NCI-H2029 (cell line): ENCODE results near the gene KRT16.
"Not testable (repeated sequence)": the region's sequence is repeated elsewhere in the genome, so short reads cannot be mapped to it uniquely, and the experiment has no call there.

ENCODE experiments used
- DNase-seq: peaks from one replicate; lab custom pipeline; 2025; lab: John Stamatoyannopoulos, UW

KRT16 gene

GRCh38 chr17:41628073-41628370 is 15.5 kb upstream of the KRT16 start:
- DNase-seq, result not testable (repeated sequence)

GRCh38 chr17:41627316-41628072 is 14.9 kb upstream of the KRT16 start:
- DNase-seq, result no peak

- DNase-seq, result not testable (repeated sequence)
Observed at GRCh38 chr17:41626914-41627295, 14.3 kb upstream of the KRT16 start.

- DNase-seq, result not testable (repeated sequence)
Observed at GRCh38 chr17:41626028-41626913, 13.7 kb upstream of the KRT16 start.

- no peak for DNase-seq
Observed at GRCh38 chr17:41625602-41626001, 13.0 kb upstream of the KRT16 start.

- DNase-seq, result no peak
Observed at GRCh38 chr17:41624208-41625101, 11.9 kb upstream of the KRT16 start, which contains the start of gene KRT17. Gene KRT17 (minus strand): TSS chr17:41624575. CDS start chr17:41624509, 66 bp downstream.

GRCh38 chr17:41623184-41623861 is 10.8 kb upstream of the KRT16 start:
- DNase-seq, result not testable (repeated sequence)

GRCh38 chr17:41622340-41623183 is 10.0 kb upstream of the KRT16 start:
- not testable (repeated sequence) for DNase-seq

GRCh38 chr17:41621916-41622315 is 9.3 kb upstream of the KRT16 start:
- no peak for DNase-seq

GRCh38 chr17:41621435-41621817 is 8.9 kb upstream of the KRT16 start:
- not testable (repeated sequence) for DNase-seq

- DNase-seq, result no peak
Observed at GRCh38 chr17:41620583-41621434, 8.2 kb upstream of the KRT16 start.

- not testable (repeated sequence) for DNase-seq
Observed at GRCh38 chr17:41619927-41620582, 7.5 kb upstream of the KRT16 start.

- DNase-seq, result no peak
Observed at GRCh38 chr17:41619036-41619926, 6.7 kb upstream of the KRT16 start.

- DNase-seq, result no peak
Observed at GRCh38 chr17:41618341-41619035, 5.9 kb upstream of the KRT16 start.

- no peak for DNase-seq
Observed at GRCh38 chr17:41617698-41618097, 5.1 kb upstream of the KRT16 start.

GRCh38 chr17:41617136-41617535 is 4.6 kb upstream of the KRT16 start:
- no peak for DNase-seq

GRCh38 chr17:41616486-41616885 is 3.9 kb upstream of the KRT16 start:
- DNase-seq, result not testable (repeated sequence)
